Glutamatergic neuron (in vitro differentiated cells): ENCODE results near the gene CRACDL. TPM values are rescaled to one million over a fixed set of nuclear protein-coding genes. Genes with fewer than 3 reads are reported as not detected.

Source experiments
- DNase-seq: peaks from one replicate; pipeline ENCODE4 v3.0.0; 2022
- H3K27ac Mint-ChIP-seq: one replicate; pipeline ENCODE4 v1.8.0; 2020; ENCODE audit warnings: mild to moderate bottlenecking, mixed read lengths, inconsistent platforms; ENCODE audit not compliant: unreplicated experiment
- H3K27me3 Mint-ChIP-seq: one replicate; pipeline ENCODE4 v1.8.0; 2020; ENCODE audit warnings: mild to moderate bottlenecking, moderate library complexity, mixed read lengths, inconsistent platforms; ENCODE audit not compliant: unreplicated experiment
- H3K36me3 Mint-ChIP-seq: one replicate; pipeline ENCODE4 v1.8.0; 2020; ENCODE audit warnings: mild to moderate bottlenecking, mixed read lengths, inconsistent platforms; ENCODE audit not compliant: unreplicated experiment
- H3K4me1 Mint-ChIP-seq: one replicate; pipeline ENCODE4 v1.8.0; 2020; ENCODE audit warnings: mild to moderate bottlenecking, low read depth, mixed read lengths, inconsistent platforms; ENCODE audit not compliant: unreplicated experiment
- H3K4me3 Mint-ChIP-seq: one replicate; pipeline ENCODE4 v1.8.0; 2020; ENCODE audit warnings: mild to moderate bottlenecking, mixed read lengths, inconsistent platforms; ENCODE audit not compliant: unreplicated experiment
- H3K9me3 Mint-ChIP-seq: one replicate; pipeline ENCODE4 v1.8.0; 2020; ENCODE audit warnings: mild to moderate bottlenecking, moderate library complexity, mixed read lengths, inconsistent platforms; ENCODE audit not compliant: unreplicated experiment
- CTCF ChIP-seq: fragments of 200-600 bp; sonication (generic); IDR thresholded peaks from one replicate; pipeline ENCODE4 v1.5.0; 2021; ENCODE audit not compliant: partially characterized antibody, unreplicated experiment
- long read RNA-seq: library from polyadenylated mRNA; unstranded; transcript quantifications from one replicate; pipeline ENCODE4 v2.0.0, GENCODE V29; 2020; ENCODE audit not compliant: unreplicated experiment
- total RNA-seq: library from RNA; stranded (reverse); fragmentation: NEBNext Ultra II Directional; extraction: Animal tissue kit (Norgen Biotek cat#: 25700); gene quantifications from one replicate; pipeline ENCODE4 v1.2.1, GENCODE V29; 2021; ENCODE audit not compliant: unreplicated experiment

Gene CRACDL
- total RNA-seq: 2.1 TPM
- long read RNA-seq, partial matches to known transcripts: 1 of 2 reads
- long read RNA-seq, other reads (novel, unspliced or antisense): 1 of 2 reads

- Mint-ChIP-seq H3K4me1 (peaks cover 5% of the 10 kb centered on the region), H3K4me3 (peak within 1 kb of the TSS; percentile 76), H3K36me3 (peaks cover 6% of the 10 kb centered on the region), H3K27me3 (peaks cover 17% of the 10 kb centered on the region), H3K9me3 (peaks cover 5% of the 10 kb centered on the region), H3K27ac (no peak within 1 kb of the TSS)
- DNase-seq: peak; percentile 58
- TF ChIP-seq CTCF: no peak
These were observed at the start of gene CRACDL for GRCh38 chr2:98935777-98936352. TSS of gene CRACDL (minus strand) at chr2:98936225. CDS start at chr2:98846800, 89,425 bp downstream.

- H3K4me1 Mint-ChIP-seq: no peaks in the 10 kb centered on the region
- H3K27ac Mint-ChIP-seq: no peak overlapping the region
- peaks cover 1% of the 10 kb centered on the region for H3K27me3 Mint-ChIP-seq
- DNase-seq: no peak
- H3K9me3 Mint-ChIP-seq: peaks cover 10% of the 10 kb centered on the region
- TF ChIP-seq CTCF: no peak
- H3K4me3 Mint-ChIP-seq: no peak overlapping the region
- H3K36me3 Mint-ChIP-seq: peaks cover 34% of the 10 kb centered on the region
These were observed 39.6 kb upstream of the CRACDL start for GRCh38 chr2:98975611-98976010.

GRCh38 chr2:98972582-98973167, 36.6 kb upstream of the CRACDL start:
- DNase-seq: no peak
- no peak for TF ChIP-seq CTCF
- no peak overlapping the region for H3K27ac Mint-ChIP-seq
- peaks cover 11% of the 10 kb centered on the region for H3K9me3 Mint-ChIP-seq
- no peaks in the 10 kb centered on the region for H3K4me1 Mint-ChIP-seq
- H3K4me3 Mint-ChIP-seq: no peak overlapping the region
- peaks cover 1% of the 10 kb centered on the region for H3K27me3 Mint-ChIP-seq
- peaks cover 41% of the 10 kb centered on the region for H3K36me3 Mint-ChIP-seq

- Mint-ChIP-seq H3K4me3 (no peak overlapping the region), H3K36me3 (peaks cover 28% of the 10 kb centered on the region)
These were observed 23.9 kb upstream of the CRACDL start for GRCh38 chr2:98959810-98960507.

More at GRCh38 chr2:98959810-98960507, 23.9 kb upstream of the CRACDL start:
- DNase-seq: no peak
- Mint-ChIP-seq H3K27ac (no peak overlapping the region), H3K27me3 (no peaks in the 10 kb centered on the region), H3K4me1 (no peaks in the 10 kb centered on the region), H3K9me3 (no peaks in the 10 kb centered on the region)
- TF ChIP-seq CTCF: no peak
